Neural progenitor cell (in vitro differentiated cells): ENCODE measurements around the gene CPNE4.

ENCODE experiments used
- CTCF ChIP-seq: fragments of 200-600 bp; sonication (generic); IDR thresholded peaks from 2 replicates; pipeline ENCODE4 v1.5.1; 2017; ENCODE audit warnings: antibody characterized with exemption, mild to moderate bottlenecking
- EZH2 ChIP-seq: fragments of 200-600 bp; sonication (generic); IDR thresholded peaks from 2 replicates; pipeline ENCODE4 v1.6.1; 2017; ENCODE audit warnings: antibody characterized with exemption, mild to moderate bottlenecking, moderate library complexity

- no peak for TF ChIP-seq CTCF
- TF ChIP-seq EZH2 = no peak
Observed at GRCh38 chr3:131914090-131914691, 120.6 kb downstream of the CPNE4 start.
